NCI-H1417 treated with DMSO at 0.1 percent for 48 hours (cell line): ENCODE results near the gene CTNNA2.

Experiments
- DNase-seq: peaks from one replicate; lab custom pipeline; 2025; lab: John Stamatoyannopoulos, UW

The CTNNA2 gene

DNA sequence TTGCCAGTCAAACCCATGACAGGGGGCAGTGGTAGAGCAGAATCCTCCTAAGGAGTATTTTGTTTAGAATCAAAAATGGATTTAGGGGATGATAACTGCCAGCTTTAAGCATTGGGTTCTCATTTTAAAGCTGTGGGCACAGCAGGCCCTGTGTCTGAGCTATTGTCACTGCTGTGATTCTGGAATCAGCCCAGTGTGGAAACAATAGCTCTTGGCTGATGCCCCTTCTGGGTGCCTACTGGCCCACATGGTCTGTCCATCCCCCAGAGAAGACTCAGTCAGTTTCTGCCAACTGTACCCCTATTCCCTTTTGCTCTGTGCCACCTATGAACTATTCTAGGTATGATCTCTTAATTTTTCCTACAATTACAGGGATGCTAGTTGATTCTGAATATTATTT lies 883.4 kb downstream of the CTNNA2 start:
- no peak for DNase-seq

DNA sequence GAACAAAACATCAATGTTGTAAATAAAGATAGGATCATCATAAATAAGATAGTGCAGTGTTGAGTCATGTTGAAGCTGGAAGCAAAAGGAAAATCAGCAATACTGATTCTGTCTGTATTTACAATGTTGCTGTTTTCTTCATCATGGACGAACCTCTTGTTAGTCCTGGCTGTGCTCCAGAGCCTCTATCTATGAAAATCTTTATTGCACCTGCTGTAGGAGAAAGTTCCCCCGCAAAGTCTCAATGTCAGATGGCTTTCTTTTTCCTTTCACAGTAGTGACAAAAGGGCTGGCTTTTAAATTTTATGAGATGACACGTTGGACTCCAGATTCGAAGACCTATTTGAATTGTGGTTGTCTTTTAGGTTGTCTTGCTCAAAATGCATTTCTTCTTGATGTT lies 890.2 kb downstream of the CTNNA2 start:
- no peak for DNase-seq

DNA sequence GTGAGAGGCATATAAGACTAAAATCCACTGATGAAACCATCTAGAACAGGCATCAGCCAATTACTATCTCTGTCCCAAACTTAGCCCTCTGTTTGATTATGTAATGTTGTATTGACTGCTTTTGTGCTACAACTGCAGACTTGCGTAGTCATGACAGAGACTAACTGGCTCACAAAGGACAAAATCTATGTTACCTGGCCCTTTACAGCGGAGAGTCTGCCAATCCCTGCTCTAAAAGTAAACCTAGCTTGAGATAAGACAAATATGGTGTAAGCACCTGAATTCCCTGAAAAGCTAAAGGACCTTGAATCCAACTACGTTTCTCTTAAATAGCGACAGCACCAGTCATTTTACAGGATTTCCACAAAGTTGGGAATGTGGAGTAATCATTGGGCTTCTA lies 894.5 kb downstream of the CTNNA2 start:
- DNase-seq = no peak

DNA sequence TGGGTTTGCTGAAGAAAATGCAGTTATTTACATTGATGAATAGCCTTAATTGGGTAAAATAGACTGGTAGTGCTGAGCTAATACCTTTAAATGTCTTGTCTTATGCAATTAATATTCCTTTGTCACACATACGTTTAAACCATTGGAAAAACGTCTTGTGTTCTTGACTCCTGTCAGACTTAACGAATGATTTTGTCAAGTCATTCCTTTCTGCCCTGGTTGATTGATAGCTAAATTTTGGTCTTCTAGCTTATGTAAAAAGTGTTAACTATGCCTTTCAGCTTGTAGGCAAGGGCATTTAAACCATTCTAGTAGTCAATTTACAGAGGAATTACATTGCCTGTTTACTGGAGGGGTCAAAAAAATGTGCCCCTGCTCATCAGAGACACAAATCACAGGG lies 897.5 kb downstream of the CTNNA2 start:
- DNase-seq = no peak

DNA sequence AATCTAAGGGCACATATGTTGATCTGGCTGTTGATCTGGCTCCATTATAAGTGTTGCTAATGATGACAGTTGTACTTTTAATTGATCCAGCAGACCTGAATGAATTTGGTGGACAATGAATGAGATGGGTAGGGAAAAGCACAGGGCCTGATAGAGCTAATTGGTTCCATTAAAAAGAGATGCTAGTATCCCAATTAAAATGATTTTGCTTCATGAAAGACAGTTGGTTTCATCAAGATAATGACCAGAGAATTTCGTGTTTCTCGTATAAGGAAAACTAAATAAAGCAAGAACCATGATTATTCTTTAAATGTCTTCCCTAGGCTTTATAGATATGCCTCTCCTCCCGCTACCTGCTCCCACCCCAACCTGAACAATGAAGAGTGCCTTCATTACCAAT lies 900.3 kb downstream of the CTNNA2 start:
- no peak for DNase-seq

DNA sequence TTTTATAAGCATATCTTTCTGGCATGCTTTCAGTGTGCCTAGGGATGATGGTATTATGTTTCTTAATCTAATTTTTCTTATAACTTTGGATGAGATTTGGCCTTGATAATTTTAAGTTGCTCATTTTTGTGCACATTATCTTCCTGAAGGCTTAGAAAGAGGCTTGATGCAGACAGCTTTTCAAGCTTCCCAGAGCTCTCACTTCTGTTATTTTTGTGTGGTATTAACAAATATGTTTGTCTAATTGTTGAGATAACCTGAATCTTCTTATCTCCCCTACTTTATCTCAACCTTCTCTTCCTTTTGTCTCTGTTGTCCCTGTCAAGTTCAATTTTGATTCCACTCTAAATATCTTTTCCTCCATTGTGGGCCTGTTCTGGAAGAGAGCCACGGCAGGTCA lies 904.9 kb downstream of the CTNNA2 start:
- no peak for DNase-seq

DNA sequence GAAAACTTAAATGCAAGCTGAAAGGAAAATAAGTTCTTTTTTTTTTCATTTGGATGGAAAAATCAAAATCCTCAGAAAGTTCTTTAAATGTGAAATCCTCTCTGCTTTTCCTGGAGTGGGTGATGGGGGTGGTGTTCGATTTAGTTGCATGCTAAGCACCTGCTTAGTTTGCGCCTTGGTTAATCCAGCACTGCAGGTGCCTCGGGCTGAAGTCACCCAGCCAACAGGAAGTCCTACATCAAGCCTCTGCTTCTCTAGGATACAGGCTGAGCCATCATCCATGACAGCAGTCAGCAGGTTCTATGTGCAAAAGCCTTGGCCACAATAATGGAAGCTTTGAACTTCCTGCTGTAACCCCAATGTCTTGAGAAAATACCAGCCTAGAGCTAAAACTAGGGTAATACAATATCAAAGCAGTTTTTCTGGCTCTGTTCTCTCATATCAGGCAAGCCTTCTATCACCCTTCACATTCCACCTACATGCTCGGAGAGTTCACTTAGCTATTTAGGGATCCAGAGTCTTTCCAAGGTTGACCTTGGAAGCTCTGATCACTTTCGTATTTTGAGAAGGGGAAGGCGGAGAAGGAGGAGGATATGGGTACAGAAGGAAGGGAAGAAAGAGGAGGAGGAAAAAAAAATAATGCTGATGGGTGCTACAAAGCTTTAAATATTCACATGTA lies 907.8 kb downstream of the CTNNA2 start:
- DNase-seq = no peak

DNA sequence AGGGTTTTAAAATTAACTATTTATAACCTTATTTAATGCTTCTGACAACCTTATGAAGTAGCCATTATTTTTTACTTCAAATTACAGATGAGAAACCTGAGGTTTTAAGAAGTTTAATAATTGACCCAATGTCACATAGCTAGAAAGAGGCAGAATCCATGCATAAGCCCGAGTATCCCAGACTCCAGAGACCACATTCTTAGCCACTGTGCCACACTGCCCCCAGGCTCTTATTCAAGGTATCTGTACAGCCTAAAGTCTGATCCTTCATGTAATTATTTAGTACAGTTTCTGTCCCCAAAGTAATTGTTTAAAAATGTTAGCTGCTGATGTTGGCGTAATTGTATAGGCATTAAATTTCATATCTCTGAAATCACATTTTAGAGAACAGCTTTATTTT lies 916.4 kb downstream of the CTNNA2 start:
- DNase-seq = no peak

DNA sequence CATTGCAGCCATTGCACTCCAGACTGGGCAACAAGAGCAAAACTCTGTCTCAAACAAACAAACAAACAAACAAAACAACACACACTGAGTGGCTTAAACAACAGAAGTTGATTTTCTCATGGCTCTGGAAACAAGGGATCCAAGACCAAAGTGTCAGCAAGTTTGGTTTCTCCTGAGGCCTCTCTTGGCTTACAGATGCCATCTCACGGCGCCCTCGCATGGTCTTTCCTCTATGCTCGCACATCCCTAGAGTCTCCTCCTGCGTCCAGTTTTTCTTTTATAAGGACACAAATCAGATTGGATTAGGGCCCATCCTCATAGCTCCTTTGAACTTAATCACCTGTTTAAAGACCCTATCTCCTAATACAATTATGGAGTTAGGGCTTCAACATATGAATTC lies 925.1 kb downstream of the CTNNA2 start:
- no peak for DNase-seq

DNA sequence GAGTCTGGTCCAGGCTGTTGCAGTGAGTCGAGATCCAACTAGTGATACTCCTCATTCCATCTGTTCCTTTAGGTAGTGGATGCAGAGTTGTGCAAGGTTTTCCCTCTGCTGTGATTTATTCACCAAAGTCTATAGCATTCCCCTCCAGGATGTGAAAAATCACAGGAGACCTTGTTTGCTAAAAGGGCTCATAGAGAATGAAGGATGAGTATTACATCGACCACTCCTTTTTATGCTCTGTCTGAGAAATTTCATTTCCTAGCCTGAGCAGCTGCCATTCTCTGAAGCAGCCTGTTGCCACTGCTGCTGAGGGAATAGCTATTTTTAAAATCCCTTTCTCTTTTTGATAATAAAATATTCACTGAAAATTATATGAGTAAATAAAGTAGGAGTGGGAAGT lies 925.8 kb downstream of the CTNNA2 start:
- no peak for DNase-seq

DNA sequence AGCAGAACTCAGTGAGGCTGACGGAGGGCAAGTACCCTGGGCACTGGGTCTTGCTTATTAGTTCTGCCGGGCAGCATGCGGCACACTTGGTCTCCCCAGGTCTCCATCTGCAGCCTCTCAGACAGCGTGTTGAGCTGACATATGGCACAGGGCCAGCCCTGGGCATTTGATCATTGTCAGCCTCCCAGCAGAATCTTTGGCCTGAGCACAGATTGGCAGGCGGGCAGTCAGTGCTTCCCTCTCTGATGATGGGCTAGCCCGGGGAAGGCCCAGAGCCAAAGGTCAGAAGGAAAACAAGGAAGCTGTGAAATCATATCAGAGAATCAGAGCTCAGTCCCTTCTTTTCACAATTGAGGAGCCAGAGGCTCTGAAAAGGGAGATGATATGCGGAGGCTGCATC lies 941.8 kb downstream of the CTNNA2 start:
- DNase-seq = no peak

DNA sequence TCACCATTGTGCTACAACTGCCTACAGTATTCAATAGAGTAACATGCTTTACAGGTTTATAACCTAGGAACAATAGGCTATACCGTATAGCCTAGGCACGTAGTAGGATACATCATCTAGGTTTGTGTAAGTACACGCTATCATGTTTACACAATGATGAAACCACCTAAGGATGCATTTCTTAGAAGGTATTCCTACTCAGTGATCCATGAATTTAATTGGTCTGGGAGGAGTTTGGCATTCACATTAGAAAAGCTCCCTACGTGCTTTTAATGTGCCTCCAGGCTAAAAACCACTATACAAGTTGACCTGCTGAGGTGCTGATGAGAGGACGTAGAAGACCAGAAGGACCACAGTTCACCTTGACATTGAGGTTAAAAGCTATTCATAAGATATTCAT lies 946.2 kb downstream of the CTNNA2 start:
- no peak for DNase-seq

DNA sequence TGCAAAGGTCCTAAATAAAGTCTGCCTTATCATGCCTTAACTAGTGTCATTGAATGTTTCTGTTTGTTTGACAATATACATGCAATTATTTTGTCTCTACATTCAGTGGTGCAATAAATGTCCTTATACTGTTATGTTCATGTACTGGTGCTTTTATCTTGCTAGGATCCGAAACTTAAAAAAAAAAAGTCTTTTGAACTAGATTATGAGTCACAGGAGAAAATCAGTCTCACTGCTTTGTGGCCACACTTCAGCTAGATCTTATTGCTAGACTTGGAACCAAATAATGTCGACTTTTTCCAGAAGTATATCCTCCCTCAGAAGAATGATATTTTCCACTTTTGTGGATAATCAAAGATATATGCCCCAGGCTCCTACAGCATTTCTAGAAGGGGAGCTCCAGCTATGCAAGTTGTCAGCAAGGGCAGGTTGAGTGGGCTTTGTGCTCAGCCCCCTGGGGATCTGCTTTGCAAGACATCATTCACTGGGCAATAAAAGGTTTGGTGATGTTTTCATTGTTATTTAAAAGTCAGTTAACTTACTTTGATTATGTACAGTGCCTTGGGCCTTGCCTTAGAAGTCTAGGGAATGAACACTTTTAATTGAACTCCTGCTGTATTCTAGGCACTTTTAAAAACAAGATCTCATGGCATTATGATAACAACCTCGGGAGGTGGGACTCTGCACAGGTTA lies 948.8 kb downstream of the CTNNA2 start:
- no peak for DNase-seq

DNA sequence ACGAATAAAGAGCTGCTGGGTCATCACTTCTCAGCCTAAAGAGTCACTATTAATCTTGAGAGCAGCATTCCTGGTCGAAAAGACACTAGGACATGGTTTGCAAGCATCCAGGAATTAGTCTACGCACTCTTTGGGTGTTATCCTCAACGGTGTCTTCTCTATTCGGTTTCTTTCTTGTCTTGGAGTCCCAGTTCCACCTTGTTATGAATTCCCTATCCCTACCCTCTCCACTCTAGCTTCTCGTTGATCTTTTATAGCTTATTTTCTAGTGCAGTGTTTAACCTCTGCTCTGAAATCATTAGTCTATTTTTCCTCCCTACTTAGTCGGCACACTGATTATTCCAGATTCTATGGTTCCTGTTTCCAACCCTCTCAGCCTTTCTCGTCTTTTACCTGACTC lies 949.8 kb downstream of the CTNNA2 start:
- DNase-seq = no peak

DNA sequence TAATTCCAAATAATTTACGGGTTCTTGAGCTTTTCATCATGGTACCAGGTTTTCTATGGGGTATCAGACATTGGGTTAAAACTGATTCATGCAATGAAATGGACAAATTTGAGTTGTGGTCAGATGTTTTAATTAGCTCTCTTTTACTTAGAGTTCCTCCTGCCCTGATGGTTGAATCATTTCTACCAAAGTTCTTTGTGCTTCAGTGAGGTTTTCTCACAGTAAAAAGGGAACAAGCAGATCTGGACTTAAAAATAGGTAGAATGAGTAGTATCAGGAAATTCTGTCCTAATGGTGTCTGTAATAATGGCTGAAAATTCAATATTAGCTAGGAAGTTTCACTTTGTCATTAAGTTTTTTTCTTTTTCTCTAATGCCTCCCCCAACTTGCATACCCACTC lies 951.4 kb downstream of the CTNNA2 start:
- DNase-seq = no peak

DNA sequence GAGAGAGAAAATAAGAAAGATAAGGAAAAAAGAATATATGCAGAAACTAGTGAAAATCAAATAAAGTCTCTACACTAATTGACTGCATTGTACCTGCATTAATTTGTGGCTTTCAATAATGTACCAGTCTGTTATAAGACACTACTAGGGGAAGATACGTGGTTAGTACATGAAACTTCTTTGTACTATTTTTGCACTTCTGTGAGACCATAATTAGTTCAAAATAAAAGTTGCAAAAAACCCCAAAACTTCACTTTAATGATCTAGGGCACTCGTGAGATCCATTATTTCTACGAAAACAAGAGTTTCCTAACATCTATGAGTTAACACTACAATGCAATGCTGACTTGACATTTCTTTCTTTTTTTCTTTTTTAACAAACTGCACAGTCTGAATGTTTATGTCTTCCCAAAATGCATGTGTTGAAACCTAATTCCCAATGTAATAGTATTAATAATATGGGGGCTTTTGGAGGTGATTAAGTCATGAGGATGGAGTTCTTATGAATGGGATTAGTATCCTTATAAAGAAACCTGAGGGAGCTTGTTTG lies 954.5 kb downstream of the CTNNA2 start:
- no peak for DNase-seq

DNA sequence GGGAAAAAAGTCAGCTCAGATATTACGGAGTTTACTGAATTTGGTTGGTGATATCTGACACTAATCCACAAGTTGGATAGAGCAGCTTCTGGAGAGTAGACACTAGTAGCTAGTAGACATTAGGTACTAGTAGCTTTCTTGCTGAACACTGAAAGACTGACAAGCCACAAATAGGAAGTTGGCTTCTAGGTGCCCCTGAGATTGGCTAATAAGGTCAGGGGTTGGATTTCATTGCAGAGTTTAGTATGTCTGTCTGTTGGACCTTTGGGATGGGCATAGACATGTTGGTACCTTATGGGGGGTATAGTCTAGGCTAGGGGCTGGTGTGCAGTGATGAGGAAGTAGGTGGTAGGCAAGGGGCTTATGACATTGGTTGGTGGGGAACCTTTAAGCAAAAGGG lies 956.6 kb downstream of the CTNNA2 start:
- DNase-seq = no peak

DNA sequence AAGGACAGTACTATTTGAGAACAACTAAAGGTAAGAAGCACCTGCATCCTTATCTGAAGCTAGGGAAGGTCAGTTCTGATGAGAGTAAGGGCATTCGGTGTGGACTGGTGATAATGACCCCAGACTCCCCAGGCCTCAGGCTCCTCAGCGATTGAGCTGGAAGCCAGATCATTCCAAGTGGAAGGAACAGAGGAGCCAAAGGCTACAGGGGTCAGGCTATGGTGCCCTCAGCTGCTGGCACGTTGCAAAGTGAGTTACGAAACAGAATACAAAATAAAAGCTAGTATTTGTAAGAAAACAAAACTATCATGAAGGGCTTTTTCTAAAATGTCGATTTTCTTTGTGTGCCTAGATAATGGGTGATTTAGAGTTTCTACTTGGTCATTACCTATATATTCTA lies 960.2 kb downstream of the CTNNA2 start:
- no peak for DNase-seq

DNA sequence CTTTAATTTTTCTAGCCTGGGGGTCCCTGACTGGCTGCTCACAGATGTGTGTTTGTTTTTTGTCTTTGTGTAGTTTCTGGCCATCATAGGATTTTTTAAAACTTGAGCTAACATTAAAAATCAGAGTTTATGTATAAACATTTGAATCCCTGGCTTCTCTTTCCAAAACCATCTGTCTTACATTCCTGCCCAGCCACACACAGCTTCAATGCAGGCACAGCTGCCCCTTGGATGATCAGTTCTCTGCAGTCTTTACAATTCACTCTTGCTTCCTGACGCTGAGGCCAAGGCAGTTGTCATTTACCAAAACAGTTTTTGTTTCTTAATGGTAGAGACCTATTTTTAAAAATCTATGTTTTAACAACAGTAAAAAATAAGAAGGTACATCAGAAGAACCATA lies 960.9 kb downstream of the CTNNA2 start:
- DNase-seq = no peak

DNA sequence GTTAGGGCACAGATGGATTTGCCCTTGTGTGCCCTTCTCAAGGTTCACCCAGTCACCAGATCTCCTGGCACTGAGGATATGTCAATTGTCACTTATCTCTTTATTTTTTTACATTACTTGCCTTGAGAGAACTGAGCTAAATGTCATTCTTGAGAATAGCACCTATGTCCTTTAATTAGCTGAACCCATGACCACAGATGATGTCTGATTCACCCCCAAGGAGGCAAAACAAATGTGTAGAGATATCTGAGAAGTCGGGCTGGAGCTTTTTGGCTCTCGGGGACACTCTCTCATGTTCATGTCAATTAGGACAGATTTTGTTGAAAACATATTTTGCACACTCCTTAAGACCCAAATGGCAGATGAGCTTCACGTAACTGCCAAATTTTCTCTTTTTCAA lies 963.1 kb downstream of the CTNNA2 start:
- DNase-seq = no peak

DNA sequence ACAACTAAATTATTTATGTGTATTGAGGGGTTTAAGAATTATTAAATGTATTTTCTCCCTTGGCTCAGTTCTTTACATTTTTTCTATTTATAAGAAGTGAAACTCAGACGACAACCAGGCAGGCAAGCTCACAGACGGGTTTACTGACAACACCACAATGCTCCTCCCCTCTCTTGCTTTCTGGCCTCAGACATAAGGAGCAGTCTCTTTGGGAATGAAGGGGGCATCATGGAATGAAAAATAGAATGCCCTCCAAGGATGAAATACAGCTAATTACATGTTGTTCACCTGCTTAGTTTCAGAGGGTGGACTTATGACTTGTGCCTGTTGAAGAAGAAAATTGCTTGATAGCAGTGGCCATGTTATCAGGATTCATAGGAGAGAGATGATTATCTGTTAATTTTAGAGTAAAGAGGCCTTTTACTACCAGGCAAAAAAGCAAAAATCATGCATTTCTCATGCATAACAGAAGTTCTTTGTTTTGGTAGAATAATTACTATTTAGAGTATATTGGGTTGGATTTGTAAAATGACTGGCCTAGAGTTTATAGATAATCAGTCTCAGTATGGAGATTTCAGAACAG lies 963.8 kb downstream of the CTNNA2 start:
- DNase-seq = no peak

DNA sequence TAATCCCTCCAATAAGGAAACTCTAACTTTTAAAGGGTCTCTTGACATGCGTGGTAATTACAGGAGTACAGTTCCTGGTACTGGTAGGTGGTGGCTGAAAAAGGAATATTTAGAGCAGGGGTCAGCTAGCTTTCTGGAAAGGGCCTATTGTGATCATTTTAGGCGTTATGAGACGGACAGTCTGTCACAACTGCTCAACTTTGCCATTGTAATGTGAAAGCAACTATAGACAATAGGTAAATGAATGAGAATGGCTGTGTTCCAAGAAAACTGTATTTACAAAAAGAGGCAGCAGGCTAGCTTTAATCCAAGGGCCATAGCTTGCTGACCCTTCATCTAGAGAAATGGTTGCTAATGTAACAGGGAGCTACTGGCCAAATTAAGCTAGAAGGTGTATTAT lies 969.4 kb downstream of the CTNNA2 start:
- DNase-seq = no peak

DNA sequence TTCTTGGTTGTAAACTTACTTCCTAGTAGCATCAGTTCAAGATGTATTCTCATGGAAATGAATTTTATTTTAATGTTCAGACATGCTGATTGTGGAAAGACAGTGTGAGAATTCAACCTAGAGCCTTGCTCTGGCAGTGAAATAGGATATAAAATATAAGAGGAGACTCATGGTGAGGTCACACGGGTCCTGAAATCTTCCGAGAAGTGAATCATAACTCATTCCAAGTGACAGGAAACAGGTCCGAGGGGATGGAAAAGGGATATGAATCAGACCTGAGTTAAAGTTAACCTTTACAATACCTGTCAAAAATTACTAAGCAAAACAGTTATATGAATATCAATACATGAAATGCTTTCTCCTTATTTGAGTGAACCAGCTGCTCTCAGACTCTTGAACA lies 976.9 kb downstream of the CTNNA2 start:
- DNase-seq = no peak

DNA sequence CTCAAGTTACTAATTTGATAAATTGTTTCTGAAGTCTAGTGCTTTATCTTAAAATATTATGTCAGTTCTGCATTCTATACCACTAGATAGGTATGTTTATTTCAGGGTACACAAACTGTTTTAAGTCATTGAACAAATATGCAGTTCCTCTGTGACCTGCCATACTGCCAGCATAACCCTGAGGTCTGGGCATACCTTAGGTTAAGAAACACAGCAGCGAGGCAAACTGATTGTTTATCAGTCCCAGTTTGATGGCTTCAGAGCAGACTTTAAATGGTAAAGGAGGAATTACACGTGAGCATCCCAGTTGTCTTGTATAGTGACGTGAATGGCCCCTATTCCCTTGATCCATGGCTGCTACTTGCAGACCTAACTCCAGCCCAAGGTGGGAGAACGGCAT lies 978.1 kb downstream of the CTNNA2 start:
- DNase-seq = no peak
